Measurements from ENCODE around the gene CCL21.

CCL21 gene

DNA sequence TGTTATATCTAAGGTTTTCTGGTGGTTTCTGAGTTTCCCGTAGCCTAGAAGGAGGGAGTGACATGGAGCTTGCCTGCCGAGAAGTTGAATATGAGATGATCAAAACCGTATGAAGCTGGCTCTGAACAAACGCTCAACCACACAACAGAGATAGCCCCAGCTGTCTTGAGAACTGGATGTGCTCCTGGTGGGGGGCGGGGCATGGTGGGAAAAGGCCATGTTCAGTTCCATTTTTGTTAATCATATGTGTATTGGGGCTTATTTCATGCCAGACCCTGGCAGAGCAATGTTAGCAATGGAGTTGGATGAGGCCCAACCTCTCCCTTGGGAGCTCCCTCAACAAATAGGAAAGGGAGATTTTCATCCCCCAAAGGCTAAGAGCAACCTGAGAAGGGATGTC, 23.7 kb downstream of the CCL21 start:
- H3K4me3 ChIP-seq (ENCODE audit: control insufficient read depth, low read depth, low read length) = no peak overlapping the region
- DNase-seq (ENCODE audit: low read depth) = peak; percentile 81
- TF ChIP-seq, protein P1, sequence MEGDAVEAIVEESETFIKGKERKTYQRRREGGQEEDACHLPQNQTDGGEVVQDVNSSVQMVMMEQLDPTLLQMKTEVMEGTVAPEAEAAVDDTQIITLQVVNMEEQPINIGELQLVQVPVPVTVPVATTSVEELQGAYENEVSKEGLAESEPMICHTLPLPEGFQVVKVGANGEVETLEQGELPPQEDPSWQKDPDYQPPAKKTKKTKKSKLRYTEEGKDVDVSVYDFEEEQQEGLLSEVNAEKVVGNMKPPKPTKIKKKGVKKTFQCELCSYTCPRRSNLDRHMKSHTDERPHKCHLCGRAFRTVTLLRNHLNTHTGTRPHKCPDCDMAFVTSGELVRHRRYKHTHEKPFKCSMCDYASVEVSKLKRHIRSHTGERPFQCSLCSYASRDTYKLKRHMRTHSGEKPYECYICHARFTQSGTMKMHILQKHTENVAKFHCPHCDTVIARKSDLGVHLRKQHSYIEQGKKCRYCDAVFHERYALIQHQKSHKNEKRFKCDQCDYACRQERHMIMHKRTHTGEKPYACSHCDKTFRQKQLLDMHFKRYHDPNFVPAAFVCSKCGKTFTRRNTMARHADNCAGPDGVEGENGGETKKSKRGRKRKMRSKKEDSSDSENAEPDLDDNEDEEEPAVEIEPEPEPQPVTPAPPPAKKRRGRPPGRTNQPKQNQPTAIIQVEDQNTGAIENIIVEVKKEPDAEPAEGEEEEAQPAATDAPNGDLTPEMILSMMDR (conservative IDR thresholded peaks at IDR 0.05; ENCODE audit: control insufficient read depth, insufficient read depth, low read depth, low read length) = no peak

DNA sequence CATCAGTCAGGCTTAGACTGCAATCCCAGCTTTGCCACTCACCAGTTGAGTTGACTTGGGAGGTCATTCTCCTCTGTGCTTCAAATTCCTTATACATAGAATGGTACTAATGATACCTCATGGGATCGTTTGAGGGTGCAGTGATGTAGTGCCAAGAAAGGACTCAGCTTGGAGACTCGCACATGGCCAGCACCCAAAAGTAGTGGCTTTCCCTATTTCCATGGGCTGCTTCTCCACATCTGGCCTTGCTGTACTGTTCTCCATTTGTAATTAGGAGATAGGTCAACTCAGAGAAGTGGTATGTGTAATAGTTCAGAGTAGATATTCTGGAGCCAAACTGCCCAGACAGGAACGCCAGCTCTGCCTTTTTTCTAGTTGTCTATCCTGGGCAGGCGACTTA, 24.3 kb downstream of the CCL21 start:
- TF ChIP-seq, protein P1 (conservative IDR thresholded peaks at IDR 0.05; ENCODE audit: control insufficient read depth, insufficient read depth, low read depth, low read length) = no peak
- peak; percentile 68 for DNase-seq (ENCODE audit: low read depth)

DNA sequence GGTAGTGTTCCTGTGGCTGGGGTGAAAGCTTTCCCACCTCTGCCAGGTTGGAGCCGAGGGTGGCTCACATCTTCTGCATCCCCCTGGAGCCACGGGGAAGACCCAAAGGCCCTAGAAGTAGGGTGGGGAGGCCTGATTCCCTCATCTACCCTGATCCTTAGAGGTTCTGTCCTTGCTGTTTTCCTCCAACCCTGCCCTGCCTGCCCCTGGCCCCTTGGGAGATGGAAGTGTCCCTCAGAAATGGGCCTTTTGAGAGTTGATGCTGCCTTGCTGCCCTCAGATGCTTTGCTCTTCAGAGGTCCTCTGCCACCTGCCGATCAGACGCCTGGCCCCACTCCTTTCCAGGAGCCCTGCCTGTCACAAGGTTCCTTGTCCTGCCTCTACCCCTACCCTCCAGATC, 25.1 kb downstream of the CCL21 start:
- TF ChIP-seq, protein P1 (conservative IDR thresholded peaks at IDR 0.05; ENCODE audit: control insufficient read depth, insufficient read depth, low read depth, low read length) = no peak
- H3K4me3 ChIP-seq (ENCODE audit: control insufficient read depth, low read depth, low read length) = no peak overlapping the region
- DNase-seq (ENCODE audit: low read depth) = no peak

More for the DNA sequence above, 24.3 kb downstream of the CCL21 start:
- no peak overlapping the region for H3K4me3 ChIP-seq (ENCODE audit: control insufficient read depth, low read depth, low read length)

DNA sequence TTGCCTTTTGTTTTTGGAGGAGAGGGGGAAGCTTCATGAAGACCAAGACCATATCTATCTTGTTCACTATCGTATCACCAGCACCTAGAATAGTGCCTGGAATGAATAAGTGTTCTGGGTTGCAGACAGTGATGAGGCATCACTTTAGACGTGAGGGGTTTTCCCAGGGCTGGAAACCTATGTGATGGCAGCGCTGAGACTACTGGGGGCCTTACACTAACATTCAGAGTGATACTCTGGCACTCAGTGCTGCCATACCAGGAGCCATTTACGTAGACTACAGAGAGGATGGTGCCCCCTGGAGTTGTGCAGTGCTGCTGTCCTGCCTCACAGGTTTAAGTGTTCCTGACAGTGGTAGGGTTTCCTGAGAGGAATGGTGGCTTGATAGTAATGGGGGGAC, 25.8 kb downstream of the CCL21 start:
- TF ChIP-seq, protein P1 (conservative IDR thresholded peaks at IDR 0.05; ENCODE audit: control insufficient read depth, insufficient read depth, low read depth, low read length) = no peak
- no peak overlapping the region for H3K4me3 ChIP-seq (ENCODE audit: control insufficient read depth, low read depth, low read length)
- DNase-seq (ENCODE audit: low read depth) = no peak

DNA sequence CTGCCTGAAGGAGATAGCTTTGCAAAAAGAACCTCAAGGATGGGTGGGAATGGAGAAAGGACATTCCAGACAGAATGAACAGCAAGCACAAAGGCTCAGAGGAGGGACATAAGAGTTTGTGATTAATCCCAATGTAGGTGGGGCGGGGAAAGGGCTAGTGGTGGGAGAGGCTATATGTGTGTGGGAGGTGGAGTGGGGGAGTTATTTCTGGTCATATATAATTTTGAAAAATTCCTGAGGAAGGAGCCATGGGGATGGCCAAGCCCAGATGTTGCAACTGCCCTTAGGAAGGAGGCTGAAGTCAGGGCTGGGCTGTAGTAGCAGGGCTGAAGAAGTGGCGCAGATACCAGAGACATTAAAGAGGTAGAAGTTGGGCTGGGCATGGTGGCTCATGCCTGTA, 34.1 kb downstream of the CCL21 start:
- H3K4me3 ChIP-seq (ENCODE audit: control insufficient read depth, low read depth, low read length) = no peak overlapping the region
- DNase-seq (ENCODE audit: low read depth) = peak; percentile 55
- TF ChIP-seq, protein P1 (conservative IDR thresholded peaks at IDR 0.05; ENCODE audit: control insufficient read depth, insufficient read depth, low read depth, low read length) = no peak

DNA sequence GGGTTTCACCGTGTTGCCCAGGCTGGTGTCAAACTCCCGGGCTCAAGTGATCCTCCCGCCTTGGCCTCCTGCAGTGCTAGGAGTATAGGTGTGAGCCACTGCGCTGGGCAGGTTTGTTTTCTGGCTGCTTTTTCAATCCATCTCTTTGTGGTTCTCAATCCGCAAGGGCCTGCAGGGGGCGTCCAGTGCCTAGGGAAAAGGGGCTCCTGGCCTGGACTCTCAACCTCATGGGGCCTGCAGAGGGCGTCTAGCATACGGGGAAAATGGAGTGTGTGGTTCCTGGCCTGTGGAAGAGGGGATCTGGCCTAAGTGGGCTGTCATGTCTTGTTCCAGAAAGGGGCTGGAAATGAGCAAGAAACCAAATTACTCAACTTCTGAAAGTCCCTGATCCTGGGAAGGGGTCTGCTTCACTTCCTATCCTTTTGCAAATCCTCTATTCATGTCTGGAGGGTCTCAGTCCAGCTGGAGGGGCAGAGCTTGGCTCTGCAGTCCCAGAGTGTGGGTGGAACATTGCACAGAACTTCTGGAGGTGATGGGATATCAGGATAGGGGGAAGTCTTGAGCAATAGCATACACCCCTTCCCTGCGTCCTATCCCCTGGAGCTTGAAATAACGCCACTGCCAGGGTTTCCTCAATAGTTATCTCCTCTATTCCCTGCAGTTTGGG, 34.8 kb downstream of the CCL21 start:
- DNase-seq (ENCODE audit: low read depth) = peak; percentile 79
- H3K4me3 ChIP-seq (ENCODE audit: control insufficient read depth, low read depth, low read length) = no peak overlapping the region
- TF ChIP-seq, protein P1 (conservative IDR thresholded peaks at IDR 0.05; ENCODE audit: control insufficient read depth, insufficient read depth, low read depth, low read length) = peak; percentile 95

Measured in fibroblast of mammary gland (primary cell).